Keratinocyte (primary cell): ENCODE results near the gene KPNA1. TPM values are rescaled to one million over a fixed set of nuclear protein-coding genes. Genes with fewer than 3 reads are reported as not detected.
A peak's percentile ranks its signal among the peaks of the same experiment; 100 is the strongest.

Experiments used
- DNase-seq: peaks from one replicate; pipeline ENCODE4 v3.0.0-alpha.2; 2011; ENCODE audit warnings: low read depth, missing footprints, low spot score
- FAIRE-seq: peaks from 2 replicates; lab custom pipeline; 2011; peaks lifted over from hg19 to GRCh38; lab: Jason Lieb, UNC
- H2AFZ ChIP-seq: 2 replicates; pipeline ENCODE4 v1.6.0; 2012; ENCODE audit warnings: low read length, control low read depth, inconsistent platforms; ENCODE audit not compliant: control insufficient read depth
- H3K27ac ChIP-seq: 2 replicates; pipeline ENCODE4 v1.5.1; 2011; ENCODE audit warnings: low read length; ENCODE audit not compliant: control insufficient read depth, insufficient read depth
- H3K27me3 ChIP-seq: 3 replicates; pipeline ENCODE4 v1.6.0; 2011; ENCODE audit warnings: low read length; ENCODE audit not compliant: control insufficient read depth, insufficient read depth; ENCODE audit errors: extremely low read depth
- H3K36me3 ChIP-seq, 2 experiments: 2 replicates in 1 of 2; 3 replicates in 1 of 2; pipeline ENCODE4 v1.5.1; 2011; ENCODE audit warnings: low read length in 2 of 2, mild to moderate bottlenecking in 1 of 2; ENCODE audit not compliant: control insufficient read depth in 2 of 2, insufficient read depth in 2 of 2; ENCODE audit errors: extremely low read depth in 1 of 2
- H3K4me1 ChIP-seq: 3 replicates; pipeline ENCODE4 v1.5.1; 2011; ENCODE audit warnings: low read length; ENCODE audit not compliant: control insufficient read depth, insufficient read depth; ENCODE audit errors: extremely low read depth
- H3K4me2 ChIP-seq: 3 replicates; pipeline ENCODE4 v1.6.0; 2011; ENCODE audit warnings: low read depth, low read length; ENCODE audit not compliant: control insufficient read depth, insufficient read depth; ENCODE audit errors: extremely low read depth
- H3K4me3 ChIP-seq, 3 experiments: fragments of 200-600 bp in 1 of 3; sonication (generic) in 1 of 3; 2 replicates in 2 of 3; 3 replicates in 1 of 3; pipeline ENCODE4 v1.5.1; 2011 to 2016; ENCODE audit warnings: low read length in 3 of 3, mild to moderate bottlenecking in 3 of 3, control low read depth in 2 of 3, inconsistent platforms in 1 of 3, low read depth in 1 of 3, mixed read lengths in 1 of 3, mixed run types in 1 of 3, moderate library complexity in 1 of 3; ENCODE audit not compliant: control insufficient read depth in 2 of 3, insufficient read depth in 2 of 3; ENCODE audit errors: extremely low read depth in 1 of 3
- H3K79me2 ChIP-seq: 2 replicates; pipeline ENCODE4 v1.6.0; 2012; ENCODE audit warnings: low read length; ENCODE audit not compliant: control insufficient read depth, insufficient read depth
- H3K9ac ChIP-seq: 3 replicates; pipeline ENCODE4 v1.6.0; 2011; ENCODE audit warnings: low read length; ENCODE audit not compliant: control insufficient read depth, insufficient read depth; ENCODE audit errors: extremely low read depth
- H3K9me1 ChIP-seq: 3 replicates; pipeline ENCODE4 v1.6.0; 2011; ENCODE audit warnings: low read length; ENCODE audit not compliant: control insufficient read depth, insufficient read depth; ENCODE audit errors: extremely low read depth
- H3K9me3 ChIP-seq: 2 replicates; pipeline ENCODE4 v1.5.1; 2012; ENCODE audit warnings: low read depth, low read length; ENCODE audit not compliant: control insufficient read depth
- H4K20me1 ChIP-seq: 3 replicates; pipeline ENCODE4 v1.6.0; 2011; ENCODE audit warnings: low read length; ENCODE audit not compliant: control insufficient read depth, insufficient read depth; ENCODE audit errors: extremely low read depth
- CTCF ChIP-seq, 3 experiments: IDR thresholded peaks in 1 of 3; conservative IDR thresholded peaks in 1 of 3; optimal IDR thresholded peaks in 1 of 3; 2 replicates in 2 of 3; 3 replicates in 1 of 3; pipeline versions ENCODE3 to v1.5.1; 2011; ENCODE audit warnings: low read length in 3 of 3, mild to moderate bottlenecking in 3 of 3, moderate library complexity in 2 of 3, control low read depth in 1 of 3, inconsistent platforms in 1 of 3; ENCODE audit not compliant: insufficient read depth in 2 of 3; ENCODE audit errors: extremely low read depth in 1 of 3
- EZH2 ChIP-seq: IDR thresholded peaks from one replicate; pipeline ENCODE4 v1.6.1; 2012; ENCODE audit warnings: inconsistent platforms, mild to moderate bottlenecking, low read length, moderate library complexity
- dilution Hi-C: fragments of 300-500 bp; cut with MboI; formaldehyde crosslinking; loops from one replicate; pipeline ENCODE4 v1.7.0; 2020; ENCODE audit warnings: low sequenced_read_pairs; ENCODE audit not compliant: extremely low pct_ligation_motif_present
- polyA plus RNA-seq, 5 experiments: library from polyadenylated mRNA; depleted of rRNA in 3 of 5; stranded (reverse) in 3 of 5; stranded (forward) in 1 of 5; unstranded in 1 of 5; fragments of >200 nt; gene quantifications; 1 replicate in 1 of 5; 2 replicates in 3 of 5; 3 replicates in 1 of 5; pipeline versions ENCODE4 v1.2.1 to v1.2.3, GENCODE V29; 2011 to 2012; ENCODE audit warnings: missing spikeins in 2 of 5, low read depth in 1 of 5, low replicate concordance in 1 of 5

The KPNA1 gene
- polyA plus RNA-seq, 1 donor (not counting 4 experiments of a cell fraction or from before 2014, with no cell fraction given), result 66.7 TPM

GRCh38 chr3:122443090-122443489 is 71.6 kb downstream of the KPNA1 start:
- Histone ChIP-seq H2AFZ (no peak overlapping the region), H4K20me1 (no peaks in the 10 kb centered on the region), H3K79me2 (peaks cover 7% of the 10 kb centered on the region), H3K27me3 (no peaks in the 10 kb centered on the region), H3K9me1 (no peaks in the 10 kb centered on the region), H3K36me3 (peaks cover 0 to 9% of the 10 kb centered on the region in 2 experiments), H3K4me3 (no peak overlapping the region), H3K9me3 (no peaks in the 10 kb centered on the region), H3K27ac (peak overlapping the region; percentile 26), H3K4me2 (no peak overlapping the region), H3K4me1 (peaks cover 12% of the 10 kb centered on the region), H3K9ac (no peak overlapping the region)
- DNase-seq, result no peak
- TF ChIP-seq CTCF (optimal IDR thresholded peaks at IDR 0.05 in 1 of 3, IDR thresholded peaks at IDR 0.05 in 1 of 3, conservative IDR thresholded peaks at IDR 0.05 in 1 of 3; ENCODE audit: extremely low read depth in 1 of 3, insufficient read depth in 2 of 3, low read length in 3 of 3), result no peak
- no peak for TF ChIP-seq EZH2
- no peak for FAIRE-seq
- dilution Hi-C loops, result no loop called here

GRCh38 chr3:122435950-122436349 is 78.8 kb downstream of the KPNA1 start:
- no peaks in the 10 kb centered on the region for H3K9me1 ChIP-seq
- no peak overlapping the region for H3K4me3 ChIP-seq
- no peaks in the 10 kb centered on the region for H3K79me2 ChIP-seq
- DNase-seq (no peak), FAIRE-seq (no peak)
- H3K4me2 ChIP-seq, result no peak overlapping the region
- H3K9ac ChIP-seq, result no peak overlapping the region
- H3K4me1 ChIP-seq, result no peaks in the 10 kb centered on the region
- no peaks in the 10 kb centered on the region for H3K9me3 ChIP-seq
- no peaks in the 10 kb centered on the region for H4K20me1 ChIP-seq
- no peaks in the 10 kb centered on the region for H3K27me3 ChIP-seq
- dilution Hi-C loops, result no loop called here
- H2AFZ ChIP-seq, result no peak overlapping the region
- TF ChIP-seq EZH2 (no peak), CTCF (optimal IDR thresholded peaks at IDR 0.05 in 1 of 3, IDR thresholded peaks at IDR 0.05 in 1 of 3, conservative IDR thresholded peaks at IDR 0.05 in 1 of 3; ENCODE audit: extremely low read depth in 1 of 3, insufficient read depth in 2 of 3, low read length in 3 of 3) (no peak)
- peaks cover 17 to 18% of the 10 kb centered on the region in 2 experiments for H3K36me3 ChIP-seq
- no peak overlapping the region for H3K27ac ChIP-seq
